SK-N-MC (cell line): ENCODE measurements around the gene PLPP3.

Experiments used
- EZH2 ChIP-seq: fragments of 200-600 bp; sonication (generic); IDR thresholded peaks from one replicate; pipeline ENCODE4 v1.6.1; 2017; ENCODE audit warnings: antibody characterized with exemption
- FOXP2 ChIP-seq: optimal IDR thresholded peaks from 2 replicates; pipeline ENCODE3; 2011; ENCODE audit warnings: mild to moderate bottlenecking, moderate library complexity; ENCODE audit not compliant: insufficient read depth; ENCODE audit errors: extremely low read length, control extremely low read depth
- POLR2AphosphoS5 ChIP-seq: IDR thresholded peaks from 2 replicates; pipeline ENCODE4 v1.6.1; 2012; ENCODE audit warnings: mild to moderate bottlenecking, low read depth, low read length, borderline replicate concordance

GRCh38 chr1:56507925-56508522 is 71.3 kb downstream of the PLPP3 start:
- TF ChIP-seq EZH2: no peak
- no peak for TF ChIP-seq POLR2AphosphoS5
- TF ChIP-seq FOXP2: no peak
